DLD1 (cell line): Measurements from ENCODE around the gene KLHDC9.
"Not testable (repeated sequence)": the region's sequence is repeated elsewhere in the genome, so short reads cannot be mapped to it uniquely, and the experiment has no call there.

Experiments
- in situ Hi-C: cut with HindIII; loops from 2 replicates; pipeline ENCODE4 v1.10.0; 2017; ENCODE audit warnings: low sequenced_read_pairs

KLHDC9 gene

GRCh38 chr1:161095230-161095629 lies 2.9 kb upstream of the KLHDC9 start:
- in situ Hi-C loops, result no loop called here

GRCh38 chr1:161096015-161096414 lies 2.1 kb upstream of the KLHDC9 start:
- in situ Hi-C loops, result no loop called here

GRCh38 chr1:161096530-161096929 lies 1.6 kb upstream of the KLHDC9 start:
- in situ Hi-C loops, result no loop called here

DNA sequence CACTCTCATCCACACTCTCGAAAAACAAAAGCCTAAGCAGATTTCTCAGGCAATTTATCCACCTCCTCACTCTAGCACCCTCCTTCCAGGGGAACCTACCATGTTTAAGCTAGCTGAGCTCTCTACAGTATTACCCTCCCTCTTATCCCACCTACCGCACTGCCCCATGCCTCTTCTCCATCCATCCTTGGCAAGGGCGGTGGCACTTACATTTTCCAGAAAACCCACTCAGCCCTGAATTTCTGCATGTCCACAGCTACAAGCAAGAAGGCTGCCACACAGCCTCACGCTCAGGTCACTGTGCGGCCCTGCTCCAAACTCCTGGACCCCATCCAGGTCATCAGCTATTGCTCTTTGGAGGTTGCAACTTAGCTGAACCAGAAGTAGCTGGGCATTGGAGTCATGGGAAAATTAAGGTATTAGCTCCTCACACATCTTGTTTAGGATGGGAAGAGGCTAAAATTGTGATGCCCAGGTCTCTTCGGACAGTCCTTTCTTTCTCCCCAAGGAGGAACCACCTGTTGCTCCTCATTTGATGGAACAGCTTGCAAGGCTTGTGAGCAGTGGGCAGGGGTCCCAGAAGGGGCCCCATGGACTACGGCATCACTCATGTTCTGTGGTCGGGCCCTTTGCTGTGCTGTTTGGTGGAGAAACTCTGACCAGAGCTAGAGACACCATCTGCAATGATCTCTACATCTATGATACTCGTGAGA lies 1.1 kb downstream of the KLHDC9 start:
- in situ Hi-C loops, result no loop called here

DNA sequence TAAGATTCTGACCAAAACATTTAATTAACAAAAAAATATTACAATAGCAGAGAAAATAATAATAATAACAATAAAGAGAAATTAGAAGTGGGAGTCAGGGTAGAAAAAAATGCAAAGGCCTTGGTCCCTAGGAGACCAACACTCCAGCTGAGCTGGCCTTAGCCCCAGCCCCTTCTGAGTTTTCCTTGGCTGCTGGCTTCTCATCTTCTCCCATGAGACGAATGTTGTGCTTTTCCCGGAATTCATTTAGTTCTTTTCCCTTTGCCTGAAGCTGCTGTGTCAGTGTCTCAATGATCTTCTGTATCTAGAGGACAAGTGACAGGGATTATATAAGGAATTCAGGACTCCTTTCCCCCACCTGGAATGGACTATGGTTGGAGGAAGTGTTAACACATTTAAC lies 2.4 kb downstream of the KLHDC9 start:
- in situ Hi-C loops, result no loop called here

- in situ Hi-C loops, result no loop called here
These were observed 8.3 kb downstream of the KLHDC9 start for GRCh38 chr1:161106431-161106830.

- in situ Hi-C loops, result no loop called here
These were observed 13.0 kb downstream of the KLHDC9 start for GRCh38 chr1:161111117-161111516.

GRCh38 chr1:161111527-161111926 lies 13.4 kb downstream of the KLHDC9 start:
- in situ Hi-C loops, result no loop called here

- in situ Hi-C loops, result no loop called here
These were observed 15.8 kb downstream of the KLHDC9 start for GRCh38 chr1:161113915-161114314.

- in situ Hi-C loops, result no loop called here
These were observed 16.4 kb downstream of the KLHDC9 start for GRCh38 chr1:161114556-161114955.

- in situ Hi-C loops, result no loop called here
These were observed 17.1 kb downstream of the KLHDC9 start for GRCh38 chr1:161115132-161115711.

DNA sequence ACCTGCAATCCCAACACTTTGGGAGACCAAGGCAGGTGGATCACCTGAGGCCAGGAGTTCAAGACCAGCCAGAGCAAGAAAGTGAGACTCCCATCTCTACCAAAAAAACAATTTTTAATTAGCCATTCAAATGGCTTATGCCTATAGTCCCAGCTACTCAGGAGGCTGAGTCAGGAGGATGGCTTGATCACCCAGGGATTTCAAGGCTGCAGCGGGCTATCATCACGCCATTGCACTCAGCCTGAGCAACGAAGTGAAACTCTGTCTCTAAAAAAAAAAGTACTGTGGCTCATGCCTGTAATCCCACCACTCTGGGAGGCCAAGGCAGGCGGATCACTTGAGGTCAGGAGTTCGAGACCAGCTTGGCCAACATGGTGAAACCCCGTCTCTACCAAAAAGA lies 17.8 kb downstream of the KLHDC9 start:
- in situ Hi-C loops, result not testable (repeated sequence)

DNA sequence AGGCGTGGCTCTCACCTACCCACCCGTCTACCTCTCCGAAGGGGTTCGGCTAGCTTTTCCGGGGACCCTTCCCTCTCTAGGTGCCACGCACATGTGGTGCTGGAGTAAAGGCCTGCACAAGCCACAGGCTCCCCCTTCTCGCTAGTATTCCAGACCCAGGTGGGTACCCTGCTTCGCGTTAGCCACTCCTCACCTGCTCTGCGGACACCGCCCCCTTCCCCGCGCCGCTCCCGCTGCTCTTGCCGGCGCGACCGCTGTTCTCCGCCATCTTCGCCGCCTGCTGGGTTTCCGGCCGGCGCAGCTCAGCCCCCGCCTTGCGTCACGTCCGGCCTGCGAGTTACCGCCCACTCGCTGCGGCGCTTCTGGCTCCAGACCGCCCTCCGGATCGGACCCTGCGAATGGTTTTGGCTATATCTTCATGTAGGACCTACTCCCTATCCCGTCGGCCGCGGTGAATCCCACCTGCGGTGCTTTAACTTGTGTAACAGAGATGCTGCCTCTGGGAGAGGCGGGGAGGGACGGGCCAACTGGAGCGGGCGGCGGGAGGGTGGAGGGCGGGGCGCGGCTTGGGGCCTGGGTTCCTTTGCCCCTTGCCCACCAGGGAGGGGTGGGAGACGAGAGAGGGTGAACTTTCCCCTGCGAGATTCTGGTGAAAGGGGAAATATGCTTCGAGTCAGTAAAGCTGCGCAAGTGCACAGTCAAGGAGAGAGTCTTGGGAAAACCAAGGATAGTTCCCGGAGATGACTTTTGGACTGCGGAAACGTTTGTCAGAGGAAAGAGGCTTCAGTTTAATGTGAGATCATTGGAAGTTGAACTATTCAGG lies 19.8 kb downstream of the KLHDC9 start, which contains the start of the genes NIT1 and PFDN2:
TSS of gene NIT1 (plus strand) at position 347 of the 823 bp plus-strand sequence. CDS start at position 419, 72 bp downstream.
TSS of gene PFDN2 (minus strand) at position 279 of the 823 bp plus-strand sequence. CDS start at position 268, 11 bp downstream.
- in situ Hi-C loops, result no loop called here

DNA sequence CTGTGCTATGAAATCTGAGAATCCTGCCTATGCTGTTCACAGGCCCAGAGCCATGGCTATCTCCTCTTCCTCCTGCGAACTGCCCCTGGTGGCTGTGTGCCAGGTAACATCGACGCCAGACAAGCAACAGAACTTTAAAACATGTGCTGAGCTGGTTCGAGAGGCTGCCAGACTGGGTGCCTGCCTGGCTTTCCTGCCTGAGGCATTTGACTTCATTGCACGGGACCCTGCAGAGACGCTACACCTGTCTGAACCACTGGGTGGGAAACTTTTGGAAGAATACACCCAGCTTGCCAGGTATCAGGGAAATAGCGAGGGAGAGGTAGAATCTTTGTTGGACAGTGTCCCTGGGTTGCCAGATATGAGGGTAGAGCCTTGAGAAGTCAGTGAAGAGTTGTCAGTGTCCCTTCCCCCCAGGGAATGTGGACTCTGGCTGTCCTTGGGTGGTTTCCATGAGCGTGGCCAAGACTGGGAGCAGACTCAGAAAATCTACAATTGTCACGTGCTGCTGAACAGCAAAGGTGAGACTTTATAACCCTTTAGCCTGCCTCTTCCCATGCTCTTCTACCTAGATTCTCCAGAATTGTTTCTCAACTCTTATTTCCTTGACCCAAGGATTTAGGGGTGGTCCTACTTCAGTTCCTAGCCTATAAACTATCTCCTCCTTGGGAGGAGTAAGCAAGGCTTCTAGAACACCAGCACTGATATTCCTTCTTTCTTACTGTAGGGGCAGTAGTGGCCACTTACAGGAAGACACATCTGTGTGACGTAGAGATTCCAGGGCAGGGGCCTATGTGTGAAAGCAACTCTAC lies 21.1 kb downstream of the KLHDC9 start:
- in situ Hi-C loops, result no loop called here

DNA sequence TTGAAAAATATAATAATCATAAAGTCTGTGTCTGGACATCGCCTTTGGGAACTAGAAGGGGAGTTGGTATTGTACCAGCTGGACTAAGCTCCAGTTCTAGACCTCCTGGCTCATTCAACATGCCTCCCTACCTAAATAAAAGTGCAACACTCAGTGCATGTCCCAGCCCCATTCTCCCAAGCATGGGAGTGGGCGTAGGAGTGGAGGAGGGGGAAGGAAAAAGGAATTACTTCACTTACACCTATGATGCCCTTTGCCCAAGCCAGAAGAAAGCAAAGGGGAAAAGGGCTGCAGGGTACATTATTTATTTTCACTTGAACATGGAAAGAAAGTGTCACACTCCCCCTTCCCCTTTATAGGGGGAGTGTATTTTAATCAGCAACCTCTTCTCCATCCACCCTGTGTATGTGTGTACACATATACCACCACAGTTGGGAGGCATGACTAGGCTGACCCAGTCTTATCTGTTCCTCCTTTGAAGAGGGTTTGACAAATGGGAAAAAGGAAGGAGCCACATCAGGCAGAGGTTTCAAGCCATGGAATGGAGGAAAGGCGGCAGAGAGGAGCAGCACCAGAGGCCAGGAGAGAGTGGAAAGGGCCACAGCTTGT lies 23.0 kb downstream of the KLHDC9 start:
- in situ Hi-C loops, result no loop called here

DNA sequence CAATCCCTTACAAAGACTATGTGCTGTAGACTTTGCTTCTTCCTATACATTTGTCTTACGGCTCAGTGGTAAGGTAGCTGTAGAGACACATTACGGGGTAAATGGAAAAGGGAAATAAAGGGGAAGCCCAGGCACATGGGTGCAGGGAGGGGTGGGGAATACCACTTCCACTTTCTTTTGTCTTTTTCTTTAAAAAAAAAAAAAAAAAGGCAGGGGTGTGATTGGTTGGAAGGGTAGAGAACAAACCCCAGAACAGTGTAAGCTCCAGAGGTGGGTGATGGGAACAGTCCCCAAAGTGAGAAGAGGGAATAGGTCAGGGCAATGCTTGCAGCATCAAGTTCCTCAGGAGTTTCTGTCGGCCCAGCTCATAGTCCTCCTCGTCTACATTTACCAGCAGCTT lies 23.7 kb downstream of the KLHDC9 start:
- in situ Hi-C loops, result no loop called here

DNA sequence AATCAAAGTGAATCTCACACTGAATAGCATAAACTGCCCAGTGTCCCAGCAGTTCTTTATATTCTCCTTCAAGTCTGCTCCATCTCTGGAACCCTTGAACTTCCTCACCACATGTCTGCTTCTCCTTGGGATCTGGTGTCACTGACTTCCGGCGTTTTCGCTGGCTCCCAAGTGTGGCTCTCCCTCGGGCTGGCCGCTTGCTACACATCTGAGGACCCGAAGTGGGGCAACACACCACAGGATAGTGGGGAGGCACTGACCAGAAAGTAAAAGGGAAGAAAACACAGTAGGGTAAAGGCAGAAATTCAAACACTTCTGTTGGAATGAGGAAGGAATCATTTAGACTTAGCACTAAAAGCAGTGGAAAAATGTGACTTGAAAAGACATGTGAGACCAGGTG lies 24.8 kb downstream of the KLHDC9 start:
- in situ Hi-C loops, result no loop called here

- in situ Hi-C loops, result no loop called here
These were observed 29.5 kb downstream of the KLHDC9 start for GRCh38 chr1:161127649-161128048.

DNA sequence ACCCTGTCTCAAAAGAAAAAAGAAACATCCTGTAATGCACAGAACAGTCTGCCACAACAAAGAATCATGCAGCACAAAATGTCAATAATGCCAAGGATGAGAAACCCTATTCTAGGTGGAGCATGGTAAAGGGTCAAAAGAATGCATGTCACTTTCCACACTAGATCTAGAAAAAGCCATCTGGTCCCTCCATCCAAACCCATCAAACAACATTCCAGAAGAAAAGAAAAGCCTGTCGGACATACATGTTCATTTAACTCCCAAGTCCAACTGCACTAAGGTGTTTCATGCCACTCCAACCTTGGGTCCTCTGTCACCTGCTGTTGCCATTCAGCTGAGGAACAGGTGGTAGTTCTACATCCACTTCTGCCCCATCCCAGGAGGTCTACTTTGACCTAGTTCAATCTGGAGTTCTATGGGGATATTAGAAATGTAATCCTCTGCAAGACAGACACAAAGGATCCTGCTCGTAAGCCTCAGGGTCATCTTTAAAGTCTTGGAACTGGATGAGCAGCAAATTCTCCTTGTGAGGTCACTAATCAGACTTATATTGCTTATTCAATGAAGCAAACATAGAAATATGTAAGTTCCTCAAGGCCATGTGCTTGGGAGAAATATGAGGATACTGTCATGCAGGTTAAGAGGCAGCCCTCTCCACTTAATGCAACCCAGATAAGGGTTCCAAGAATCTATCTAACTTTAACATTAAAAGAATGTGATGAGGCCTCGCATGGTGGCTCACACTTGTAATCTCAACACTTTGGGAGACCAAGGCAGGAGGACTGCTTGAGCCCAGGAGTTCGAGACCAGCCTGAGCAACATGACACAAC lies 30.6 kb downstream of the KLHDC9 start:
- in situ Hi-C loops, result no loop called here

DNA sequence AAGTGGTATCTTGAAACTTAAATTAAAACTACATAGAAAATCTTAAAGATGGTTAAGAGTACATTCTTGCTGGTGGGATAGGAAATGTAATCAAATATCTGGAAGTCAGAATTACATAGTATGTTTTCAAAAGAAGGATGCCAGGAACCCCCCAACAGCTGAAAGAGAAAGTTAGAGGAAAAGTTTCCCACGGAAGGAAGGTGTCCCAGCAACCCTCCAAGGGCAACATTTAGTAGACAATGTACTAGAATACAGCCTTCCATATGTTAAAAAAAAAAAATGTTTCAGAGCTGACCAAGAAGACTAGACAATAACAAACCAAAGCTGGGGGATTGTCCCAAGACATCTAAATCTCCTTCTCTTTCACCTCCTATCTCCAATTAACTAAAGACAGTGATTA lies 32.1 kb downstream of the KLHDC9 start:
- in situ Hi-C loops, result no loop called here
